VCaP (cell line): Measurements from ENCODE around the gene GRAP2.
A peak's percentile ranks its signal among the peaks of the same experiment; 100 is the strongest.

ENCODE experiments used
- H3K27ac ChIP-seq: fragments of 450-650 bp; 2 replicates; pipeline ENCODE4 v1.5.1; 2017
- CTCF ChIP-seq: fragments of 450-650 bp; conservative IDR thresholded peaks from 2 replicates; pipeline ENCODE4 v1.5.1; 2017; ENCODE audit warnings: mild to moderate bottlenecking, moderate library complexity

The GRAP2 gene

GRCh38 chr22:39942439-39943230 is 41.8 kb downstream of the GRAP2 start:
- H3K27ac ChIP-seq, result no peak overlapping the region
- no peak for TF ChIP-seq CTCF

GRCh38 chr22:39943337-39943736 is 42.5 kb downstream of the GRAP2 start:
- H3K27ac ChIP-seq, result no peak overlapping the region
- TF ChIP-seq CTCF, result peak; percentile 19; the same call in 1 of the 2 replicates

- H3K27ac ChIP-seq, result no peak overlapping the region
- no peak for TF ChIP-seq CTCF
Observed at GRCh38 chr22:39943953-39944872, 43.3 kb downstream of the GRAP2 start.

DNA sequence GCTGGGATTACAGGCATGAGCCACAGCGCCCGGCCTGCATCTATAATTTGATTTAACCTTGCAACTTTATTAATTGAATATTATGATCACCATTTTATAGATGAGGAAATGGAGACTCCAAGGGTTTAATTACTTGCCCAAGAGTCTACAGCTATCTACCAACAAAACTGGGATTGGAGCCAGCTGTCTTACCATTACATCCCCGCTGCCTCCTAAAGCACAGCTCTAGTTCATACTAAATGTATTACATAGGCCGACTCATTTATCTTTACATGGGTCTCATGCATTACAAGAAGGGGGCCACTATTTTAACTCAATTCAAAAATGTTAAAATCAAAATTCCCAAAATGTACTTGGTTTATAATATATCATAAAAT is 45.2 kb downstream of the GRAP2 start:
- TF ChIP-seq CTCF, result no peak
- H3K27ac ChIP-seq, result no peak overlapping the region

DNA sequence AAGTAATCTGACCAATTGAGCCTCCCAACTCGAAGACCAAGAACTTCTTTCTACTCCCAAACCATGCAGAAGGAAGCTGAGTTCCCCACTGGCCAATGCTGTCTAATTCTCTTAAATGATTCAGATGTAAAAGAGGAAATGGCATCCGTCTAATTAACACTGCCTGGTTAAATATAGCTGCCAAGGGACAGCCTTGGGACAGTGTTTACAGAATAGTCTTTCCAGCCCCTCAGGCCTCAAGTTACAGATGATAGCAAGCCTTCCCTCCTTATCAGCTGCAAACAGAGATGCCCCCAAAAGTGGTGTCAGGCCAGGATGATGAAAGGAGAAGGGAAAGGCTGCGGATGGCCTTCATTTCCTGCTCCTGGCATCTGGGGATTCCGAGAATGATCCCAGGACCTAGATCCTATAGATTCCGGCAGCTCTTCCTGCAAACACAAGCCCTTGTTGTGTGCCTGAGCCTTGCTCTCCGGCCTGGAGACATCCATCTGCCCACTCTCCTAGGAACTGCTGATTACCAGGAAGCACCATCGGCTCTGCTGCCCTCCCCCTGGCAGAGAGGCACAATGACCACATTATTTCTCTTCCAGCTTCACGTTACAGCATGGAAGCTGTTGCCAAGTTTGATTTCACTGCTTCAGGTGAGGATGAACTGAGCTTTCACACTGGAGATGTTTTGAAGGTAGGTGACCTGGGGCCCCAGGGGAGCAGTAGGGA is 45.8 kb downstream of the GRAP2 start:
- TF ChIP-seq CTCF, result no peak
- no peak overlapping the region for H3K27ac ChIP-seq

DNA sequence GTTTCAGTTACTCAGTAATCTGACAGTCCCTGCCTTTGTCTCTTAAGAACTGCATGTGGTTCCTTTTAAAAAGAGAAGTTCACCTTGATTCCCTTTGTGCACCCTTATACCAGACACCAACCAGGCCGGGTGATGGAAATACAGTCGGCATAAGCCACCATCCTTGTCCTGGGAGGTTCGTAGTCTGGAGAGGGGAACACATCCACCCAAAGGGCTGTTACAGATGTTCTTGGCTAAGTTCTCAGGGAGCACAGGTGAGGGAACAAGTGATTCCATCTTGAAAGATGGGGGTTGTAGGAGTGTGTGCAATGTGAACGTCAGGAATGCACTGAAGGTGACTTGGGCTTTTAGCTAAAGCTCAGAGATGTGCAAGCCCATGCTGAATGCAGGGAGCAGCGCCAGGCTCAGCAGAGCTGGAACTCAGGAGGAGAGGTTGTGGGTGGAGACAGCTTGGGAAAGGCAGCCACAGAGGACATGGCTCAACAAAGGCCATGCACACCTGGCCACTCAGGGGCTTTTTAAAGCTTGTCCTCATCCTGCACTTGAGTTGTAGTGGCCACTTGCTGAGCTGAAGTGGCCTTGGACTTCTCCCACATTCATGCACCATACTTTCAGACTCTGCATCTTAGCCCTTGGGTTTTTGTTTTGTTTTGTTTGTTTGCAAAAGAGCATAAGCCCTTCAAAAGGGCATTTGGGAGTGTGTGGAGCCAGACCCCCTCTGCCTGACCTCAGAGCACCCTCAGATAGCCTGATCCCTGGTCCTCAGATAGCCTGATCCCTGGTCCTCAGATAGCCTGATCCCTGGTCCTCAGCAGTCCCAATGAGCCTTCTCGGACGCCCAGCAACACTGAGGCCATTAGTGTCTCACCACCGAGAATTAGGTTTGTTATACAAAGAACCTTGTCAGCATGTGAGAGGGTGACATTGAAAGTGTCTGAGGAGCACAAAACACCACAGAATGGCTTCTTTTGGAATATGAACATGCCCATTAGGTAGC is 46.6 kb downstream of the GRAP2 start:
- TF ChIP-seq CTCF, result no peak
- no peak overlapping the region for H3K27ac ChIP-seq
